ENCODE measurements around the gene PCDHA7.
"Not testable (repeated sequence)": the region's sequence is repeated elsewhere in the genome, so short reads cannot be mapped to it uniquely, and the experiment has no call there.

The PCDHA7 gene

DNA sequence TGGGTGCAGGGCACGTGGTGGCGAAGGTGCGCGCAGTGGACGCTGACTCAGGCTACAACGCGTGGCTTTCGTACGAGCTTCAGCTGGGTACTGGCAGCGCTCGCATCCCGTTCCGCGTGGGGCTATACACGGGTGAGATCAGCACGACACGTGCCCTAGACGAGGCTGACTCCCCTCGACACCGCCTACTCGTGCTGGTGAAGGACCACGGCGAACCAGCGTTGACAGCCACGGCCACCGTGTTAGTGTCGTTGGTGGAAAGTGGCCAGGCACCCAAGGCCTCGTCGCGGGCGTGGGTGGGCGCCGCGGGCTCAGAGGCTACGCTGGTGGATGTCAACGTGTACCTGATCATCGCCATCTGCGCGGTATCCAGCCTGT lies 37.4 kb upstream of the PCDHA7 start:
- DNase-seq (ENCODE audit: low read depth) = no peak
- TF ChIP-seq, protein P1, sequence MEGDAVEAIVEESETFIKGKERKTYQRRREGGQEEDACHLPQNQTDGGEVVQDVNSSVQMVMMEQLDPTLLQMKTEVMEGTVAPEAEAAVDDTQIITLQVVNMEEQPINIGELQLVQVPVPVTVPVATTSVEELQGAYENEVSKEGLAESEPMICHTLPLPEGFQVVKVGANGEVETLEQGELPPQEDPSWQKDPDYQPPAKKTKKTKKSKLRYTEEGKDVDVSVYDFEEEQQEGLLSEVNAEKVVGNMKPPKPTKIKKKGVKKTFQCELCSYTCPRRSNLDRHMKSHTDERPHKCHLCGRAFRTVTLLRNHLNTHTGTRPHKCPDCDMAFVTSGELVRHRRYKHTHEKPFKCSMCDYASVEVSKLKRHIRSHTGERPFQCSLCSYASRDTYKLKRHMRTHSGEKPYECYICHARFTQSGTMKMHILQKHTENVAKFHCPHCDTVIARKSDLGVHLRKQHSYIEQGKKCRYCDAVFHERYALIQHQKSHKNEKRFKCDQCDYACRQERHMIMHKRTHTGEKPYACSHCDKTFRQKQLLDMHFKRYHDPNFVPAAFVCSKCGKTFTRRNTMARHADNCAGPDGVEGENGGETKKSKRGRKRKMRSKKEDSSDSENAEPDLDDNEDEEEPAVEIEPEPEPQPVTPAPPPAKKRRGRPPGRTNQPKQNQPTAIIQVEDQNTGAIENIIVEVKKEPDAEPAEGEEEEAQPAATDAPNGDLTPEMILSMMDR (IDR thresholded peaks at IDR 0.05; ENCODE audit: control insufficient read depth, insufficient read depth, low read depth, low read length, missing control alignments) = no peak
- H3K4me3 ChIP-seq (ENCODE audit: control insufficient read depth, low read depth, low read length) = no peak overlapping the region

DNA sequence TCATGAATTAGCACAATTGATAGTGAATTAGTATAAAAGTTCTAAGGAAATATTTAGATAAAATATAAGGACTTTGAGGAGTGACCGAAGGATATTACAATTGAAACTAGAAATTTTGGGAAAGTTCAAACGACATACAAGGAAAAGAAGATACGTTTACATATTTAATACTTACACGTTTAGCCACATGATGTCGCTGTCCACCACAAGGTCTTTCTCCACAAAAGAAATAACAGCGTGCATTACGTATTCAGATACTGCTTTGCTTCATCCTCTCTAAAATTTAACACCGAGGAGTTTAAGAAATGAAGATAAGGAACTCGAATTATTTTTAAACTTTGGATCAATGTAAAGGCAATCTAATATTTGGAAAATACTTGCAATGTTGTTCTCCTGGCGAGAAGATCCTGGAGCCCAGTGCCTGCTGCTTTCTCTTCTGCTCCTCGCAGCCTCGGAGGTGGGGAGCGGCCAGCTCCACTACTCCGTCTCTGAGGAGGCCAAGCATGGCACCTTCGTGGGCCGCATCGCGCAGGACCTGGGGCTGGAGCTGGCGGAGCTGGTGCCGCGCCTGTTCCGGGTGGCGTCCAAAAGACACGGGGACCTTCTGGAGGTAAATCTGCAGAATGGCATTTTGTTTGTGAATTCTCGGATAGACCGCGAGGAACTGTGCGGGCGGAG lies 33.1 kb upstream of the PCDHA7 start, which contains the start of gene PCDHA3:
PCDHA3 (plus strand) TSS at position 242 of the 678 bp plus-strand sequence.
- no peak for DNase-seq (ENCODE audit: low read depth)
- TF ChIP-seq, protein P1 (IDR thresholded peaks at IDR 0.05; ENCODE audit: control insufficient read depth, insufficient read depth, low read depth, low read length, missing control alignments) = peak; percentile 53
- H3K4me3 ChIP-seq (ENCODE audit: control insufficient read depth, low read depth, low read length) = peak within 1 kb of the TSS; percentile 47

- TF ChIP-seq, protein P1 (IDR thresholded peaks at IDR 0.05; ENCODE audit: control insufficient read depth, insufficient read depth, low read depth, low read length, missing control alignments) = peak; percentile 66
- no peak for DNase-seq (ENCODE audit: low read depth)
- peak overlapping the region; percentile 47 for H3K4me3 ChIP-seq (ENCODE audit: control insufficient read depth, low read depth, low read length)
Observed at GRCh38 chr5:140801494-140801841, 32.6 kb upstream of the PCDHA7 start.

- DNase-seq (ENCODE audit: low read depth); H3K4me3 ChIP-seq (ENCODE audit: control insufficient read depth, low read depth, low read length): not testable (repeated sequence)
Observed at GRCh38 chr5:140802381-140802780, 31.7 kb upstream of the PCDHA7 start.

GRCh38 chr5:140802781-140803271 lies 31.2 kb upstream of the PCDHA7 start:
- TF ChIP-seq, protein P1 (IDR thresholded peaks at IDR 0.05; ENCODE audit: control insufficient read depth, insufficient read depth, low read depth, low read length, missing control alignments) = no peak
- no peak overlapping the region for H3K4me3 ChIP-seq (ENCODE audit: control insufficient read depth, low read depth, low read length)
- DNase-seq (ENCODE audit: low read depth) = no peak

DNA sequence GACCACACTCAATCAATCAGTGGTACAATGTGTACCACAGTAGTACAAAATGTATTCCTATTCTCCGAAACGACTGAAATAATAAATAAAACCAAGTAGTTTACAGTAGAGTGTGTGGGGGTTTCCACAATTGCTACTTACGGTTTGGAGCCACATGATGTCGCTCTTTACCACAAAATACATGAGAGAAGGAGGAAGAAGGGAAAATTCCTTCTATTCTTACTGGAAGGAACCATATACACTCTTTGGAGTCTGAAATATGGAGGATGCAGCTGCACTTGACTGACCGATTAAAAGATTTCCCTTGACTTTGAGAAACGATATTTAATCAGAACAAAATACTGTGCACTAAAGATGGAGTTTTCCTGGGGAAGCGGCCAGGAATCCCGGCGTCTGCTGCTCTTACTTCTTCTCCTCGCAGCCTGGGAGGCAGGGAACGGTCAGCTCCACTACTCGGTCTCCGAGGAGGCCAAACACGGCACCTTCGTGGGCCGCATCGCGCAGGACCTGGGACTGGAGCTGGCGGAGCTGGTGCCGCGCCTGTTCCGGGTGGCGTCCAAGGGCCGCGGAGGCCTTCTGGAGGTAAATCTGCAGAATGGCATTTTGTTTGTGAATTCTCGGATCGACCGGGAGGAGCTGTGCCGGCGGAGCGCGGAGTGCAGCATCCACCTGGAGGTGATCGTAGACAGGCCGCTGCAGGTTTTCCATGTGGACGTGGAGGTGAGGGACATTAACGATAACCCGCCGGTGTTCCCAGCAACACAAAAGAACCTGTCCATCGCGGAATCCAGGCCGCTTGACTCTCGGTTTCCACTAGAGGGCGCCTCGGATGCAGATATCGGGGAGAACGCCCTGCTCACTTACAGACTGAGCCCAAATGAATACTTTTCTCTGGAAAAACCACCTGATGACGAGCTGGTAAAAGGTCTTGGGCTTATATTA lies 27.0 kb upstream of the PCDHA7 start, which contains the start of gene PCDHA4:
PCDHA4 (plus strand) TSS at position 235 of the 942 bp plus-strand sequence.
- DNase-seq (ENCODE audit: low read depth) = no peak
- H3K4me3 ChIP-seq (ENCODE audit: control insufficient read depth, low read depth, low read length) = peak within 1 kb of the TSS; percentile 46
- TF ChIP-seq, protein P1 (IDR thresholded peaks at IDR 0.05; ENCODE audit: control insufficient read depth, insufficient read depth, low read depth, low read length, missing control alignments) = peak; percentile 69

DNA sequence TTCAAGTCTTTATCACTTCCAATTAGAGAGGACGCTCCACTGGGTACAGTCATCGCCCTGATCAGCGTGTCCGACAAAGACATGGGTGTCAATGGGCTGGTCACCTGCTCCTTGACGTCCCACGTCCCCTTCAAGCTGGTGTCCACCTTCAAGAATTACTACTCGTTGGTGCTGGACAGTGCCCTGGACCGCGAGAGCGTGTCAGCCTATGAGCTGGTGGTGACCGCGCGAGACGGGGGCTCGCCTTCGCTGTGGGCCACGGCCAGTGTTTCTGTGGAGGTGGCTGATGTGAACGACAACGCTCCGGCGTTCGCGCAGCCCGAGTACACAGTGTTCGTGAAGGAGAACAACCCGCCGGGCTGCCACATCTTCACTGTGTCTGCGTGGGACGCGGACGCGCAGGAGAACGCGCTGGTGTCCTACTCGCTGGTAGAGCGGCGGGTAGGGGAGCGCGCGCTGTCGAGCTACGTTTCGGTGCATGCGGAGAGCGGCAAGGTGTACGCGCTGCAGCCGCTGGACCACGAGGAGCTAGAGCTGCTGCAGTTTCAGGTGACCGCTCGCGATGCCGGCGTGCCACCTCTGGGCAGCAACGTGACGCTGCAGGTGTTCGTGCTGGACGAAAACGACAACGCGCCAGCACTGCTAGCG lies 25.7 kb upstream of the PCDHA7 start:
- not testable (repeated sequence) for DNase-seq (ENCODE audit: low read depth)

More for the DNA sequence above, 25.7 kb upstream of the PCDHA7 start:
- H3K4me3 ChIP-seq (ENCODE audit: control insufficient read depth, low read depth, low read length) = not testable (repeated sequence)

Measured in AG09309 (cell line).